Urothelium cell line (cell line): ENCODE data around the gene HLA-DPA1.

Source experiments
- DNase-seq: peaks from one replicate; pipeline ENCODE4 v3.0.0; 2011; ENCODE audit warnings: low spot score, mixed read lengths
- FAIRE-seq: peaks from 2 replicates; lab custom pipeline; 2011; peaks lifted over from hg19 to GRCh38; lab: Jason Lieb, UNC

The HLA-DPA1 gene

DNA sequence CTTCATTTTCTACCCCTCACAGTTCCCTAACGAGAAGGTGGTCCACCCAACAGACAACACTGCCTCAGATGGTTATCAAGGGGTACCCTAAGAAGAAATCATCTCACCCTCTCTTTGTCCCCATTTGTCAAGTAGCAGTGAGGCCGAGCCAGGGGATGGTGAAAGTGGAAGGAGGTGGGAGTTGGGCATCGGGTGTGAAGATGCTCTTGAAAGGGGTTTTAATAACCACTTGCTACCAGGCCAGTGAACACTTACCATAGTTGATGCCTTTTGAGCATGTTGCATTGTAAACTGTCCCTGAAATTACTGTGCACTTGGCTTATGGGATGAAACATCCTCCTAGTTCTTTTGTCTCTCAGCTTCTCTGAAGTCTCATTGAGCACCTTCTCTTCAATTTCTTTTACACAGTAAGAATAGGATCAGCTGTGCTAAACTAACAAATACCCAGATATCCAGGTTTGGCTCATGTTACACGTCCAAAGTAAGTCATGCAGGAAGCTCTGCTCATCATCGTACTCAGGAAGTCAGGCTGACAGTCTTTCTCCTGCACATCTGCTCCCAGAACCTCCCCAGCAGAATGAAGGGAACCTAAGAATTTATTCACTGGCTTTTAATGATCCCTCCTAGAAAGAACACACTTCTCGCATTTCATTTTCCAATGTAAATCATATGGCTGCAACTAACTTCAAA, 15.6 kb upstream of the HLA-DPA1 start:
- FAIRE-seq (no peak), DNase-seq (no peak)

DNA sequence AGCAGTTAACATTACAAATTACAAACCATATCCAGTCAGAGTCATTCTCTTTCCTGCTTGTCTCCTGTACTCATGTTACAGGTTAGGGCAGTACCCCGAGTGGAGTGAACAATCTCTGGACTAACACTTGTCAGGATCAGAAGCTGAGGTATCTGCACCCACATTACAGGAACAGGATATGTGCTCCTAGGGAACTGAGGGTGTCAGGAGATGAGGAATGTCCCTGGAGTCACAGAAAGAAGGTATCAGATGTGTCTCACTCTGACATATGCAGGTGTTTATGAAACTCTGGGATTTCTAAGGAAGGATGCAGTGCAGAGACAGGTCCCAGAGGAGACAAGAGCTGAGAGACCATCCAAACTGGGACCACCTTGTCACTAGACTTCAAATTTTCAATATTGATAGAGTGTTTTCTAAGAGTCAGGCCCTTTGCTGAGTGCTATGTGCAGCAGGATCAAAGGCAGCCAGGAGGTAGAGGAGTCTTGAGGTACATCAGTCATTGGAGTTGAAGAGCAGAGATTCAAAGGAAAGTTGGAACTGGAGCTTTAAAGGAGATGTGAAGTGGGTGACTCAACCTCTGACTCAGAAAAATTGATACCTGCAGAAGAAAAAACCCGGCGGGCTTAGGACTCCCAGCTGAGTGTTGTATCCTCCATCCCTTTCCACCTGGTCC, 14.9 kb upstream of the HLA-DPA1 start:
- FAIRE-seq (no peak), DNase-seq (no peak)

DNA sequence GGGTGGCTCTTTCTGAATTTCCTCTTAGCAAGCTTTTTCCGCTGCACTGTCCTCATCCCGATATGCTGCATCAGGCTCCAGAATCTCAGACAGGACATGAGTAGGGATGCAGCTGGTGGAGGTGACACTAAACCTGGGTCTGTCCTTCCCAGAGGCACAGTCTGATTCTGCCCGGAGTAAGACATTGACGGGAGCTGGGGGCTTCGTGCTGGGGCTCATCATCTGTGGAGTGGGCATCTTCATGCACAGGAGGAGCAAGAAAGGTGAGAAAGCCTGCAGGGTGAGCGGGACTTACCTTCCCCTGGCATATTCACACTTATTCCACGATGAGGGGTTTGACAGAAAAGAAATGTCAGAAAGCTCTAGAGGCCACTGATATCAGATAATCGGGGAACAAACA, 12.2 kb upstream of the HLA-DPA1 start:
- FAIRE-seq (no peak), DNase-seq (no peak)

DNA sequence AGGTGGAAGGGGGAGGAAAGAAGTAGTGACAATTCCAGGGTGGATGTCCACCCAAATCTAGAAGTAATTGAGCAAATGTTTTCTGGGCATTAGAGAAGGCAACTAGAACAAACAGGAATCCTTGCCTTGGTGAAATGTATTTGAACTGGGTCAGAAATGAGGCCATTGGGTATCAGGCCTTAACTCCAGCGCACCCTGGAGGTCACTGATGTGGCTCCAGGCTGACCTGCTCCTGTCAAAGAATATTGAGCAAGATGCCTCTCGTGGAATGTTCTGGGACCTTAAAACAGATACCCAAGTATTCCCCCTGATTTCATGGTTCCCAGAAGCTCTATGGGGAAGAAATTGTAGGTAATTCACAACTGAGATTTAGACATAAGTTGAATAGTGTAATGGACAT, 9.3 kb upstream of the HLA-DPA1 start:
- DNase-seq = no peak
- no peak for FAIRE-seq

DNA sequence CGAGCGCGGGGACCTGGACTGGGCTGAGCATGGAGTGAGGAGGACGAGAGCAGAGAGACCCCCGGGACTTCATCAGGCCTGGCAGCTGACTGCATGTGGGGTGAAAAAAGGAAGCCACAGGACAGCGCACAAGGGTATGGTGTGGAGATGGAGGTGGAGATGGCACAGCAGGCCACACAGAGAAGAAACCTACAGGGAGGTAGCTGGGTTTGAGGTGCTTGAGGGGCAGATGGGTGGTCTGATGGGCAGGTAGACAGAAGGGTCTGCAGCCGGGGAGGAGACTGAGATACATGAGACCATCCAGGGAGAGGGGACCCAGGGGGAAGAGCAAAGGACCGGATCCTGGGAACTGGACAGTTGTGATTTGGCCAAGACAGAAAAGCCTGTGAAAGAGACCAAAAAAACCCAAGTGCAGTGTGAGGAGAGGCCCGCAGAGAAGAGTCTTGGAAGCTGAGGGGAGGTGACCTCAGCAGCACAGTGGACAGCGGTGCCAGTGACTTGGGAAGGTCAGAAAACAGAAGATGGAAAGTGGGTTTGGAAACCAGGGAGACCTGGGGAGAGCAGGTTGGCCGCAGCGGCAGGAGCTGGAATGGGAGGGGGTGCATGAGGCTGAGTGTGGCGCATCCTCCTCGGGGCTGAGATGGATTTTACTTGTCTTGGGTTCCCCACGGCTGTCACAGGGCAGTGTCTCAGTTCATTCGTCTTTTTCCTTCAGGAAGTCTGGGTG, 7.8 kb upstream of the HLA-DPA1 start:
- no peak for FAIRE-seq
- no peak for DNase-seq

DNA sequence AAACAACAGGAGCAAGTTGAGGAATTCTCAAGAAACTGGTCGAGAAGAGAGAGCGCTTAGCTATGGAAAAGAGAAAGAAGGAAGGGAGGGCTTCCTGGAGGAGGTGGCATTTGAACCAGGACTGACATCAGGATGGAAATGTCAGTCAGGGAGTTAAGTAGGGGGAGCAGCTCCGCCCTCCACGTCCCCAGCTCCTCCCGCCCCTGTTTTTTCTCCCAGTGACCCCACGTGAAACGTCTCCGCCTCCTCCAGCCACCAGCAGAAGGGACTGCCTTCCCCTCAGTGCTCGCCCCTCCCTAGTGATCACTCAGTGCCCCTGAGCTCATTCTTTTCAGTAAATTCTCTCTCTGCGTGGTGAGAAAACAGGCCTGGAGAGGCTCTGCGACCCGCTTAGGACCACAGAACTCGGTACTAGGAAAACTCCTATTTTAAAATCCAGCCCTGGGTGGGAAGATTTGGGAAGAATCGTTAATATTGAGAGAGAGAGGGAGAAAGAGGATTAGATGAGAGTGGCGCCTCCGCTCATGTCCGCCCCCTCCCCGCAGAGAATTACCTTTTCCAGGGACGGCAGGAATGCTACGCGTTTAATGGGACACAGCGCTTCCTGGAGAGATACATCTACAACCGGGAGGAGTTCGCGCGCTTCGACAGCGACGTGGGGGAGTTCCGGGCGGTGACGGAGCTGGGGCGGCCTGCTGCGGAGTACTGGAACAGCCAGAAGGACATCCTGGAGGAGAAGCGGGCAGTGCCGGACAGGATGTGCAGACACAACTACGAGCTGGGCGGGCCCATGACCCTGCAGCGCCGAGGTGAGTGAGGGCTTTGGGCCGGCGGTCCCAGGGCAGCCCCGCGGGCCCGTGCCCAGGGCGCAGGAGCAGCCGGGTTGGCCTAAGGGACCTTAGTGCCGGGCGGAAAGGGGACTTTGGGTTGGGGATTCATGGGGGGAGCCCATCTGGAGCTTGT, 7.0 kb upstream of the HLA-DPA1 start:
- DNase-seq (no peak), FAIRE-seq (no peak)

DNA sequence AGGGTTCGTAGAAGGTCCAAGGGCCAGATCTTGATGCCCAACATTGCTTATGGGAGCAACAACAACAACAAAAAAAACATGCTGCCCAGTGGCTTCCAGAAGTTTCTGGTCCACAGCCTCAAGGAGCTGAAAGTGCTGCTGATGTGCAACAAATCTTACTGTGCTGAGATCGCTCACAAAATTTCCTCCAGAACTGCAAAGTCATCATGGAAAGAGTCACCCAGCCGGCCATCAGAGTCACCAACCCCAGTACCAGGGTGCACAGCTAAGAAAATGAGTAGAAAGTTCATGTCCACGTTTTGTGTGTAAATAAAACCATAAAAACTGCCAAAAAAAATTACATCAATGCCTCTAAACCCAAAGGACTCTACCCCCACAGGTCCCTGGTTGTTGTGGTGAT, 6.1 kb upstream of the HLA-DPA1 start:
- DNase-seq (no peak), FAIRE-seq (no peak)

DNA sequence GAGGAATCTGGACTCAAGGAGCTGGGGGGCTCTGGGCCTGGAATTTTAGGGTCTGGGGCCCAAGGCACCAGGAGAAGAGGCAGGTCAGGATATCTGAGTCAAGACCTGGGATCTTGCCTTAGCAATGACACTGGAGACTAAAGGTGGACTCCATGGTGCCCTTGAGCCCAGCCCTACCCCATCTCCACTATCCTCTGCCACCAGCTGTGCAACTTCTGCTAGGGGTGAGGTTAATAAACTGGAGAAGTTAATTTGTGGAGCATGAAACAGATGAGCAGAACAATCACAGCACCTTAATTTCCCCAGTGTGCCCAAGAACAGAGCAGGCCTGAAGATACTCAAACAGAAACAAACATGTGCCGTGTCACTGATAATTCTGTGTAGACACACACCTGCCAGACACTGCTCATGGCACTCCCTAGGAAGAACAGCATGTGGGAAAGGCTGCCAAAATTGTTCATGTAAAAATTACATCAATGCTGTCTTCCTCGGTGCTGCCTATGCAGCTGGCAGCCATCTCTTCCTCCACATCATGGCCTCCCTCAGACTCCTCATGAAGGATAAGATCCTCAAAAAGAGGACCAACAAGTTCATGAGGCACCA, 5.6 kb upstream of the HLA-DPA1 start:
- DNase-seq (no peak), FAIRE-seq (no peak)

DNA sequence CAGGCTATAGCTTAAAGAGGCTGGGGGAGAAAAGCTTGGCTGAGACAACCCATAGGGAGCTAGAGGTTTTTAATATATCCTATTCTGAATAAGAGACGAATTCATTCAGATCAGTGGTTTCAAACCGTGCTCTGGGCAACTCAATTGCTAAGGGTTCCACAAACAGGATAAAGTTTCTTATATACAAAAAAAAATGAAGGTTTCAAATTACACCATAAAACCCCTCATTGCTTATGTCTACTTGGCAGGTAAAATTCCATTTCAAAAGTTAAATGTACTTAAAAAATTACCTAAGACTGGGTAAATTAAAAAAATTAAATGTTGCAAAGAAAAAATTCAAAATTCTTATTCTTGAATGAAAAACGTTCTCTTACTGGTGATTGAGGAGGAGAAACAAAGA, 5.0 kb upstream of the HLA-DPA1 start:
- DNase-seq = no peak
- FAIRE-seq = no peak

DNA sequence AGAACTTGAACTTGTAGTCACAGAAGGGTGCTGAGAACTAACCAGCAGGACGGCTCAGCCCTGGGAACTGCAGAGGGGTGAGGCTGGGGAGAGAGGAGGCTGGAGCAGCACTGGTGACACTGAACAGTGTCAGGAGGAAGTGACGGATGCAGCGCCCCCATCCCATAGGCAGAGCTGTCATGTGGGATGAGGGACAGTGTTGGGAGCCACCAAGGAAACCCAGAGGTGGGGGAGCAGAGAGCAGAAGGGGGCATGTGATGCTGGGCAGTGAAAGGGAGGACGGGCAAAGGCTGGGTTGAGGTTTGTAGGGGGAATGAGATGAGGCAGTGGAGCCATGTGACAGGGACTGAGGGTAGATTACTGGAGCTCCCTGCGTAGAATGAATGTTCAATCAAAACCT, 4.5 kb upstream of the HLA-DPA1 start:
- no peak for FAIRE-seq
- DNase-seq = no peak

DNA sequence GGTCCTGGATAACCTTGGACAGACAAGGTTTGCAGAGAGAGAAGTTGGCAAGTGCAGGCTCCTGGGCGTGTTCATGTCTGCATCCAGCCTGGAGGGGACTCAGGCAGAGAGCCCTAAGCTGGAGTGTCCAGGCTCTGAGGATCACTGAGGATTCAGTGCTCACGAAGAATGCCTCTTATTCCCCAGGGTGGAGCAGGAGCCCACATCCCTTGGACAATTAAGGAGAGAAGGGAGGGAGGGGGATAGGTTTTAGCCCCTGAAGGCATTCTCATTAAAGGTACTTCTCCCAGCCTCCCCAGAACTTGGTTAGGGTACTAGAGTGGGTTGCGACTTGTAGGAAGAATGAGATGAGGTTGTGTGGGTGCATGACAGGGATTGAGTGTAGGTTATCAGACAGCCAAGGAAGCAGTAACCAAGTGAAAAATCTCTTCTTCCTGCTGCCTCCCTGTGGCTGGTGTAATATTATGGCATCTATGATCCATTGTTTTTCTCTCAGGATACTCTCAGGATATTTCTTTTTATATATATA, 3.0 kb upstream of the HLA-DPA1 start:
- DNase-seq = no peak
- FAIRE-seq = no peak

DNA sequence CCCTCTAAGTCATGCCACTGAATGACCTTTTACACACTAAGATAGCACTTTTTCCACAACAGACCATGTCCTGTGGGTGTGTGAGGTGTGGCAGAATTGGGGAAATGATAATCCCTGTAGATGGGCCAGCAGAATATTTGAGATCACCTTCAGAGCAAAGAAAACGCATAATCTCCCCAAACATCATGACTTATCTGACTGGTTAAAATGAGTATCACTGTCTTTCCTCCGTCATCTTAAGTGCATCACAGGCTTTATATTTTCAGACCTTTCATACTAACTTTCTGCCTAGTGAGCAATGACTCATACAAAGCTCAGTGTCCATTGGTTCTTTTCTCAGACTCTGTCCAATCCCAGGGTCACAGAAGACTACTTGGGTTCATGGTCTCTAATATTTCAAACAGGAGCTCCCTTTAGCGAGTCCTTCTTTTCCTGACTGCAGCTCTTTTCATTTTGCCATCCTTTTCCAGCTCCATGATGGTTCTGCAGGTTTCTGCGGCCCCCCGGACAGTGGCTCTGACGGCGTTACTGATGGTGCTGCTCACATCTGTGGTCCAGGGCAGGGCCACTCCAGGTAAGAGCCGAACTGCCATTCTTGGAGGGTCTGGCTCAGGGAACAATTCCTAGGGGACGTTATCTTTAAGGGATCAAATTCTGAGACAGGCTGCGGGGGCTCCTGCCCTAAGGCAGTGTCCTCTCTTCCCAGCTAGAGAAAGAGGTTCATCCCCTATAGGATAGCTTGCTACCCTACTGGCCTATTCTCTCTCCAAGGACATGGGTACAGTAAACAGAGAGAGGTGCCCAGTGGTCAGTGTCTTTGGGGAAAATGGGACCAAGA, 2.3 kb upstream of the HLA-DPA1 start, which contains the start of gene HLA-DPB1:
Gene HLA-DPB1 (plus strand): TSS at position 423 of the 838 bp plus-strand sequence. CDS start 52 bp downstream, at position 475.
- FAIRE-seq = no peak
- DNase-seq = peak; percentile 62

DNA sequence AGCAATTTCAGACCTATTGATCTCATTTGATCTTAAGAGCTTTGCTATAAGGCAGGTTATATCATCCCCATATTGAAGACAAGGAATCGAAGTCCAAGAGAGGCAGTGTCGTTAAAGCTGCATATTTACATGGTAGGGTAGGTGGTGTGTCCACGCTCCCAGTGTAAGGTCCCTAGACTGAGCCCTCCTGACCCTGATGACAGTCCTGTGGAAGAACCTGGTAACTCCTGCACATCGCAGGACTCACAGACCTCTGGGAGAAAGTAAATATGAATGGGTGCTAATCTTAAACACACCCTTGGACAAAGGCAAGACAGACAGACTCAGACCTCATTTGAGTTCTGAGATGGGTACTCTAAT, 1.7 kb upstream of the HLA-DPA1 start:
- DNase-seq (no peak), FAIRE-seq (no peak)

DNA sequence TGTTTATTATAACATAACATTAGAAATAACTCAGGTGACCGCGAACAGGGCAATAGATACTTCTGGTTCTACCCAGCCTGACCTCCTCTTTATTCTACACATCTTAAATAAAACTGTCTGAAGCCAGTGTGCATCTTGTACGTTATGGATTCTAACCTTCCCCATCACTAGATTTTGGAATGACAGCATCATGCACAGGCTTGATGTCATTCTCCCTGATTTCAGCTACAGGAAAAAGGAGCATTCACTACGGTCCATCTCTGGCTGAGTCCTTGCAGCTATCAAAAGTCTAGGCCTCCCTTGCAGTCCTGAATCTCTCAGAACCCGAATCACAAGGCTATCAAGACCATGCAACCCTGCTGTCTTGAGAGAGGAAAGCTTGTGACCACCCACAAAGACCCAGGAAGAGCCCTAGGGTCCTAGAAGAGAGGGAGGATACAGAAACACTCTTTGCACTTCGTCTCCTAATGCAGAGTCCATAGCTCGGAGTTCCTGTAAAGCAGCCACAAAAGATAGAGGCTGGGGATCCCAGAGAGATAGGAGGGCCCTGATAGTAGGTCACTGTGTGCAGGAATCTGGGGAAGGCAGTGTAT, 845 bp downstream of the HLA-DPA1 start:
- FAIRE-seq = no peak
- DNase-seq = no peak

DNA sequence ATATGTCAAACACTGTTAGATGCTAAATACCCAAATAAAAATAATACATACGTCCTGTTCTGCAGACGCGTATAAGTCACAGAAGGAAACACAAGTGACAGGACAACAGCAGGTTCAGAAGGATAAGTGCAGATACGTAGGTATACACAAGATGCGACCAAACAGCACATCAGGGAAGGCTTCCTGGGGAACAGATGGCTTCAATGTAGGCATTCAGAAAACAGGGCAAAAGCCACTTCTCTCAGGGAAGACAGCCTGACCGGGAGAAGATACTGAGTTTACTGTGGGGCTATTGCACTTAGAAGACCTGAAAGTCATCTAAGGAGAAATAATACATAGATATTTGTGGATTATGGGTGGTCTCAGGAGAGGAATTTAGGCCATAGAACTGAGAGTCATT, 1.9 kb downstream of the HLA-DPA1 start:
- no peak for DNase-seq
- no peak for FAIRE-seq

DNA sequence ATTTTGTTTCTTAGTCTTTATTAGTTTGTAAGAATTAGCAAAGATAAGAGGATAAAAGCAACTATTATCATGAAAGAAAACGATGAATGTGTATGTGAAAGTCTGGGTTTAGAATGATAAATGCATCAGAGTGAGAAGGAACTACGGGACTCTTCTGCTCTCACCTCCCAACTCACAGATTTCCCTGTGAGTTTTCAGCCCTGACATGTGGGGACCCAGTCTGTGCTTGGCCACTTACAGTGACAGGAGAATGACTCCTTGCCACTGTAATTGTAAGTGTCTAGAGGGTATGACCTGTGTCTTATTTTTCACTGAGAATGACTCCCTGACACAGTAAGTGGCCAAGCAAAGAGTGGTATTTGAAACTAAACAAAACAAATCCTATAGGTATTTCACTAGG, 2.5 kb downstream of the HLA-DPA1 start:
- FAIRE-seq = no peak
- DNase-seq = no peak

DNA sequence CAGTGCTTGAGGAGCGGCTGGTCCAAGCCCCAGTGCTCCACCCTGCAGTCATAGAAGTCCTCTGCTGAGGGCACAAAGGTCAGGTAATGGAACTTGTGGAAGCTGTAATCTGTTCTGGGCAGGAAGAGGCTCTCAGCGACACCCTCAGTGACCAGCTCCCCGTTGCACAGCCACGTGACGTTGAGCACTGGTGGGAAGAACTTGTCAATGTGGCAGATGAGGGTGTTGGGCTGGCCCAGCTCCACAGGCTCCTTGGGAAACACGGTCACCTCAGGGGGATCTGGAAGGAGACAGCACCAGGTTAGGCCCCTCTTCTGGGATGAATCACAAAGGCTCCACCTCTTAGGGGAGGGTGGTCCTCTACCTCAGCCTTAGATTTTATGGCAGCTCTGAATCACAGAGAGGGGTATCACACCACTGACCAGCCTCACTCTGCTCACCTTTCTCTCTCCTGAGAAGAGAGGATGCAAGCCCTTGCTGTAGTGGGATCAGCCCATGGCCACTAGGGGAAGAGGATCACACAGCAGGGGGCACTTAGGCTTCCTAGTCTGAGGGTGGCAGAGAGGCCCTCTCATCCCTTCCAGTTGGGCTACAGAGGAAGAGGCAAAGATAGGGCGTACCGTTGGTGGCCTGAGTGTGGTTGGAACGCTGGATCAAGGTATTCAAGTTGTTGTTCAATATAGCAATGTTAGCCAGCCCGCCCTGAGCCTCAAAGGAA, 4.3 kb downstream of the HLA-DPA1 start:
- no peak for DNase-seq
- FAIRE-seq = no peak

DNA sequence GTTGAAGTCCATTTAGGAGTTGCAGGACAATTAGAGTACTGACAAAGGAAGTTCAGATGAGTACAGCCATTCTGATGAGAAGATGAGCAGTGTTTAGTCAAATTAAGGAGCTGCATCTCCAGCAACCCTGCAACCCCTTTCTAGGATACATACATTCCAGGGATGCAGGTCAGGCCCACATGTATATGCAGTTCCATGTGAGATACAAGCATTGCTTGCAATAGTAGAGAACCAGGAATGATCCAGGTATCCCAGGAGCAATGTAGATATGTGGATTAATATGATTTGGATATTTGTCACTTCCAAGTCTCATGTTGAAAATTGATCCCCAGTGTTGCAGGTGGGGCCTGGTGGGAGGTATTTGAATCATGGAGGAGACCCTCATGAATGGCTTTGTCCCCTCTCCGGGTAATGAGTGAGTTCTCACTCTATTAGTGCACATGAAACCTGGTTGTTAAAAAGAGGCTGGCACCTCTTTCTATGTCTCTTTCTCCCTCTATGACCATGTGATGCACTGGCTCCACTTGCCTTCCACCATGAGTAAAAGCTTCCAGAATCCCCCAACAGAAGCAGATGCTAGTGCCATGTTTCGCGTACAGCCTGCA, 6.4 kb downstream of the HLA-DPA1 start:
- FAIRE-seq = no peak

More for the DNA sequence above, 6.4 kb downstream of the HLA-DPA1 start:
- no peak for DNase-seq
